IPS-18a (cell line): ENCODE results near the gene UVRAG.
"Not testable (repeated sequence)": the region's sequence is repeated elsewhere in the genome, so short reads cannot be mapped to it uniquely, and the experiment has no call there.

Experiments used
- H3K27ac ChIP-seq: one replicate; pipeline ENCODE4 v1.5.1; 2013; ENCODE audit warnings: low read length
- H3K27me3 ChIP-seq: one replicate; pipeline ENCODE4 v1.6.1; 2013; ENCODE audit warnings: mild to moderate bottlenecking, low read length; ENCODE audit not compliant: control insufficient read depth, insufficient read depth
- H3K36me3 ChIP-seq: one replicate; pipeline ENCODE4 v1.6.1; 2013; ENCODE audit warnings: low read depth, low read length; ENCODE audit not compliant: control insufficient read depth
- H3K4me1 ChIP-seq: one replicate; pipeline ENCODE4 v1.6.1; 2013; ENCODE audit warnings: low read depth, low read length; ENCODE audit not compliant: control insufficient read depth
- H3K4me3 ChIP-seq: one replicate; pipeline ENCODE4 v1.5.1; 2013; ENCODE audit warnings: low read length
- H3K9ac ChIP-seq: one replicate; pipeline ENCODE4 v1.6.1; 2013; ENCODE audit warnings: mild to moderate bottlenecking, low read length, moderate library complexity
- H3K9me3 ChIP-seq: one replicate; pipeline ENCODE4 v1.6.1; 2013; ENCODE audit warnings: low read depth, low read length; ENCODE audit not compliant: control insufficient read depth

UVRAG gene

DNA sequence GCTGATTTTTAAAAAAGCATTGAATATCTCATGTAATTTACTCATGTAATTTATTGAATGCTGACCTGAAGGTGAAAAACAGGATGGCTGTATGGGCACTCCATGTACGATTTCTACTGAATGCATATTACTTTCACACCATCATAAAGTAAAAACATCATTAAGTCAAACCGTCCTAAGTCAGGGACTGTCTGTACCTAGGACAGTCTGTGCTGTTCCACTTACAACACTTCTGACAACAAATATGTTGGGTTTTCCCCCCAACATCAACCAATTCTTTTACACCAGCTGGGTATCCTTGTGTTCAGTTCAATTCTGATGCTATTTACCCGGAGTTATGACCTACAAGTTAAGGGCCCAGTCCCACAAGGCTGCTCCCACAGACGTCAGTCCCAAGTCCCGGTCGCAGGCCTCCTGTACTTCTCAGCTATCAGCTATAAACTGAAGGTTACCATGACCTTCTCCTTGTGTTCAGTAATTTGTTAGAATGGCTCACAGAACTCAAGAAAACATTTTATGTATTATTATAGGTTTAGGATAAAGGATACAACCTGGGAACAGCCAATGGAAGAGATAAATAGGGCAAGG, 17.0 kb downstream of the UVRAG start:
- H3K36me3 ChIP-seq = no peaks in the 10 kb centered on the region
- H3K9me3 ChIP-seq = no peaks in the 10 kb centered on the region
- no peak overlapping the region for H3K27ac ChIP-seq
- no peak overlapping the region for H3K4me3 ChIP-seq
- H3K9ac ChIP-seq = no peak overlapping the region
- no peaks in the 10 kb centered on the region for H3K27me3 ChIP-seq
- no peaks in the 10 kb centered on the region for H3K4me1 ChIP-seq

DNA sequence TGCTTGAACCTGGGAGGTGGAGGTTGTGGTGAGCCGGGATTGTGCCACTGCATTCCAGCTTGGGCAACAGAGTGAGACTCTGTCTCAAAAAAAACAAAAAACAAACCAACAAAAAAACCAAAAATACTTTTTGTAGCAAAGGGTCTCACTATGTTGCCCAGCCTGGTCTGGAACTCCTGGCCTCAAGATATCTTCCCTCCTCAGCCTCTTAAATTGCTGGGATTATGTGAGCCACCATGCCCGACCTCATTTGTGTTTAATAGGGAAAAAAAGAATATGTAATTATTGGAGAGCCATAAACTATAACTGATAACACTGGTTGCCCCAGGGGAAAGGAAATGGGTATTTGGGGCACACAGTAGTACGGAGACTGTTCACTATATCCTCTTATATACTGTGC, 19.7 kb downstream of the UVRAG start:
- Histone ChIP-seq H3K36me3 (no peaks in the 10 kb centered on the region), H3K4me1 (no peaks in the 10 kb centered on the region), H3K9me3 (no peaks in the 10 kb centered on the region), H3K4me3 (no peak overlapping the region), H3K27me3 (no peaks in the 10 kb centered on the region), H3K27ac (no peak overlapping the region), H3K9ac (no peak overlapping the region)

DNA sequence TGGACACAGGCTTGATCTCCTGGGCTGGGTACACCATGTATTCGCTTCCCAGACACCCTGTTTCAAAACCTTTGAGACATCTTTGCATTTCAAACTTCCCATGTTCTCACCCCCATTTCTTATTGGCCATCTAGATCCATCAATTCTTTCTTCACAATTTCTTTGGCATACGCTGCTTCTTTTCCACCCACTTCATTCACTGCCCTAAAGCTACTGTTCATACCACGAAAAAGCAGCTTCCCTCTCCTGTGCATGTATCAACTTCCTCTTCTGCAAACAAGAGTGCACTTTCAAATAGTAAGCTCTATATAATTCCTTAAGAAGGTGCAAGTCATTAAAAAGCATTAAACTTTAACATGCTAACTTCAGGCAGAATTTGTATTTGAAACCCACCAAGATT, 21.4 kb downstream of the UVRAG start:
- Histone ChIP-seq H3K27ac (no peak overlapping the region), H3K9ac (no peak overlapping the region), H3K36me3 (no peaks in the 10 kb centered on the region), H3K27me3 (no peaks in the 10 kb centered on the region), H3K4me3 (no peak overlapping the region), H3K9me3 (no peaks in the 10 kb centered on the region), H3K4me1 (no peaks in the 10 kb centered on the region)

DNA sequence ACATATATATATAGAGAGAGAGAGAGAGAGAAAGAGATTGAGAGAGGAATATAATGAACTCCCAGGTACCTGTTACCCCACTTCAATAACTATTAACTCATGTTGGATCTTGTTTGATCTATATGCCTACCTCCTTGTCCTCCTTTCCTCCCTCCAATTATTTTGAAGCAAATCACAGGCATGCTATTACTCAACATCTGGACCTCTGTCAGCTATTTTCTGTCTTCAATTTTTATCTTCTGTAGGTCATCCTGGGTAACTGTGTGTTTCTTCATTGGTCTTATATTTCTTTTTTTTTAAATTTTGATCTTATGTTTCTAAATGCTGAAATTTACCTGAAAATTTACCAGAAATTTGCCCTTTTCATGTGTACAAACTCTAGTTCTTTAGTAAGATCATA, 24.8 kb downstream of the UVRAG start:
- Histone ChIP-seq H3K4me1 (no peaks in the 10 kb centered on the region), H3K4me3 (no peak overlapping the region), H3K9me3 (no peaks in the 10 kb centered on the region), H3K36me3 (no peaks in the 10 kb centered on the region), H3K27me3 (no peaks in the 10 kb centered on the region), H3K27ac (no peak overlapping the region), H3K9ac (no peak overlapping the region)

DNA sequence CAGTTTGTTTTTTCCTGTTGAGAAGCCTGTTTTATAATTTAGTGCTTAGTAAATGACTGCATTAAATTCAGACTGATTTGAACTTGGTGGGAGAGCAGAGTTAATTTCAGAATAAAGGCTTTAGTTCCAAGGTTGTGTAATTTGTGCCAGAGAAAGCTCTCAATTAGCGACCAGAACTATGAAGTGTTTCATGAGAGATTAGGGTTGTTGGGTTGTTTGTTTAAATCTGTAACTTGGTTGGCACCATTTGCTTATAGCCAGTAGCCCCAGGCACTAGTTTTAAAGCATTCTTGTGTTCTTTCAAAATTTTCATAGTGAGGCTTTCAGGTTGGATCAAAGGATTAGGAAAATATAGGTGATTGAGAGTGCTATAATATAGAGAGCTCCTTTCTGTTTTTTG, 25.5 kb downstream of the UVRAG start:
- Histone ChIP-seq H3K4me3 (no peak overlapping the region), H3K36me3 (no peaks in the 10 kb centered on the region), H3K4me1 (no peaks in the 10 kb centered on the region), H3K27me3 (no peaks in the 10 kb centered on the region), H3K9ac (no peak overlapping the region), H3K27ac (no peak overlapping the region), H3K9me3 (no peaks in the 10 kb centered on the region)

DNA sequence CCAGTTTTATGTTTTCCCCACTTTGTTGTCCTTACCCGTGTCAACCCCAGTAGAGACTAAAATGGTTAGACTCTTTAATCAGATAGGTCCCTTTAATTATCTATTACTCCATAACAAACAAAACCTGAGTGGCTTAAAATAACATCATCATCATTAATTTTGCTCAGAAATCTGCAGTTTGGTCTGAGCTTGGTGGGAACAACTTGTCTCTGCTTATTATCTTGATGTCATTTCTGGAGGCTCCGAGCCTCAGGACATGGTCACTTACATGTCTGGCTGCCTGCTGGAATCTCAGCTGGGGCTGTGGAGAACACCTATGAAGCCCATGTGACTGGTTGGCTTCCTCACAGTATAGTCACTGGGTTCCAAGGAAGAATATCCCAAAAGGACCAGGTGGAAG, 26.7 kb downstream of the UVRAG start:
- Histone ChIP-seq H3K27me3 (no peaks in the 10 kb centered on the region), H3K4me3 (no peak overlapping the region), H3K4me1 (no peaks in the 10 kb centered on the region), H3K36me3 (no peaks in the 10 kb centered on the region), H3K27ac (no peak overlapping the region), H3K9ac (no peak overlapping the region), H3K9me3 (no peaks in the 10 kb centered on the region)

DNA sequence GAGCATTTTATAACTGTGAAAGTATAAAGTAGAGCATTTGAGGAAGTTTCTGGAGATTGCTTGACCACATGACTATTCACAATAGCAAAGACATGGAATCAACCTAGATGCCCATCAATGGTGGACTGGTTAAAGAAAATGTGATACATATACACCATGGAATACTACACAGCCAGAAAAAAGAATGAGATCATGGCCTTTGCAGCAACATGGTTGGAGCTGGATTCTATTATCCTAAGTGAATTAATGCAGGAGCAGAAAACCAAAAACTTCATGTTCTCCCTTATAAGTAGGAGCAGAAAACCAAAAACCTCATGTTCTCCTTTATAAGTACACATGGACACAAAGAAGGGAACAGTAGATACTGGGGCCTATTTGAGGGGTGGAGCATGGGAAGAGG, 30.3 kb downstream of the UVRAG start:
- no peaks in the 10 kb centered on the region for H3K27me3 ChIP-seq
- H3K9ac ChIP-seq = no peak overlapping the region
- H3K27ac ChIP-seq = no peak overlapping the region
- no peaks in the 10 kb centered on the region for H3K4me1 ChIP-seq
- H3K9me3 ChIP-seq = no peaks in the 10 kb centered on the region
- H3K4me3 ChIP-seq = no peak overlapping the region
- H3K36me3 ChIP-seq = no peaks in the 10 kb centered on the region

DNA sequence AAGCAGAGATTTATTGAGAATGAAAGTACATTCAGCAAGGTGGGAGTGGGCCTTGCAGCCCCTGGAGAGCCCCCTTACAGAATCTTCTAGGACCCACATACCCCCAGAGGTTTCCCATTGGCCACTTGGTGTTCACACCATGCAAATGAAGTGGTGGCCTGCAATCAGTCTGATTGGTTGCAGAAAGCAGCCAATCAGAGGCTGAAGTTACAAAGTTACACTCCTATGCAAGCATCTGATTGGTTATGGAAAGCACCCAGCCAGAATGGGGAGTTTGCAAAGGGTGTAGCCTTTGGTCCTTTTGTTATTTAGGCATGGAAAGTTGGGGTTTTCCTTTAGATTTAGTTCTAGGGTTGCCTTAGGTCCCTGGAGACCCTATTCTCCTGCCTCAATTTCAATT, 34.9 kb downstream of the UVRAG start:
- Histone ChIP-seq H3K9me3 (no peaks in the 10 kb centered on the region), H3K27me3 (no peaks in the 10 kb centered on the region), H3K36me3 (no peaks in the 10 kb centered on the region)

DNA sequence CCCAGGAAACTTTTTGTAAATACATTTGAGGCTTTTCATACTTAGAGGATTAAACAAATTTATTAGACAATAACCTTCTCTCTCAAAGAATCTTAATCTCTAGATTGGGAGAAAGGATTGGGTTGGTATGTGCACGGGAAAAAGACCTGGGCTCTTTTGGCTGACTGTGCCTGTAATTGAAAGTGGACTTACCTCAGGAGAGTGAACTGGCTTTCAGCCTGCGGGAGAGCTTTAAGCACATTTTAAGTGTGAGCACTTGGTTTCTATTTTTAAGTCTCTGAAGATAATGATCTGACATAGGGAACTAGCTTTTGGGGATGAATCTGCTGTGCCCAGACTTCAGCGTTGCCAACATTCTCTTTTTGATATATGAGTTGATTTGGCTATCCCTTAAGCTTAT, 35.8 kb downstream of the UVRAG start:
- H3K9ac ChIP-seq = no peak overlapping the region
- no peak overlapping the region for H3K27ac ChIP-seq
- no peaks in the 10 kb centered on the region for H3K36me3 ChIP-seq
- no peaks in the 10 kb centered on the region for H3K4me1 ChIP-seq
- H3K9me3 ChIP-seq = no peaks in the 10 kb centered on the region
- no peak overlapping the region for H3K4me3 ChIP-seq
- H3K27me3 ChIP-seq = no peaks in the 10 kb centered on the region

More for the DNA sequence above, 34.9 kb downstream of the UVRAG start:
- Histone ChIP-seq H3K4me3 (no peak overlapping the region), H3K9ac (no peak overlapping the region), H3K27ac (no peak overlapping the region), H3K4me1 (no peaks in the 10 kb centered on the region)

DNA sequence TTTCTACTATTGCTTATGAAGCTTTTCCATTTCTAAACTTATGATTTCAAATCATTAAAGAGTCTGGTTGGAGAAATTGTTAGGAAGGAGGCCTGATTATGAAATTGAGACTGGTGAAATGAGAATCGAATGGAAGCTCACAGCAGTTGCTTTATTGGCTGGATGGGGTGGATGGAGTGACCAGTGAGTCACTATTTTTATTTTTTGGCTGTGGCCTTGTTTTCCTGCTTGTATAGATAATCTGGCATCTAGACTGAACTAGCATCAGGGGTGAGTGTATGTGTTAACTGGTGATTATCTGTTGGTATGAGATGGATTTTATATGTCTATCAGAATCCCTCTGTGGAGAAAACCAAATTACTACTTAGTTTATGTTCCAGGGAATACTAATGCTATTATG, 36.2 kb downstream of the UVRAG start:
- H3K9me3 ChIP-seq = no peaks in the 10 kb centered on the region
- no peak overlapping the region for H3K27ac ChIP-seq
- no peaks in the 10 kb centered on the region for H3K36me3 ChIP-seq
- no peak overlapping the region for H3K9ac ChIP-seq
- no peaks in the 10 kb centered on the region for H3K4me1 ChIP-seq
- no peak overlapping the region for H3K4me3 ChIP-seq
- no peaks in the 10 kb centered on the region for H3K27me3 ChIP-seq

DNA sequence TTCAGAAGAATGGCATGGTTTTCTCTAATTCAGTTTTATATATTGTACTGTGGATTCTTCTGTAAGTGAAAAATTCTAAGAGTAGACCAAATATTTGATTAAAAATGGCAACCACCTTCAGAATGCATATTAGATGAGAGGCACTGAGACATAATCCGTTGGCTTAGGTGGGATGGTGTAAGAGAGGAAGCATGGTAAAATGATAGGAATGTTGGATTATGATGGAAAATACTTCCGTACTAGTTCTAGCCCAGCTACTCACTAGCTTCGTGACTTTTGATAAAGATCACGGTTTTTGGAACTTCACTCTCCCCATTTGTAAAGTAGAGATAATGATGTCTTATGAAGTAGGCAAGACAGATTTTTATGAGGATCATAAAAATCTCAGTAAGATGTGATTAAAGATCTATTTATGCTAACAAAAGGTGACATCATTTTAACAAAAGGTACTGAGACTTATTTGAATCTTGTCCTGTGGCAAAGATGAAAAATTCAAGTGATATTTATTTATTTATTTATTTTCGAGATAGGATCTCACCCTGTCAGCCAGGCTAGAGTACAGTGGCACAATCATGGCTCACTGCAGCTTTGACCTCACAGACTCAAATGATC, 37.5 kb downstream of the UVRAG start:
- H3K9me3 ChIP-seq = no peaks in the 10 kb centered on the region
- H3K4me3 ChIP-seq = no peak overlapping the region
- H3K4me1 ChIP-seq = no peaks in the 10 kb centered on the region
- H3K36me3 ChIP-seq = no peaks in the 10 kb centered on the region
- no peak overlapping the region for H3K9ac ChIP-seq
- H3K27ac ChIP-seq = no peak overlapping the region
- no peaks in the 10 kb centered on the region for H3K27me3 ChIP-seq

DNA sequence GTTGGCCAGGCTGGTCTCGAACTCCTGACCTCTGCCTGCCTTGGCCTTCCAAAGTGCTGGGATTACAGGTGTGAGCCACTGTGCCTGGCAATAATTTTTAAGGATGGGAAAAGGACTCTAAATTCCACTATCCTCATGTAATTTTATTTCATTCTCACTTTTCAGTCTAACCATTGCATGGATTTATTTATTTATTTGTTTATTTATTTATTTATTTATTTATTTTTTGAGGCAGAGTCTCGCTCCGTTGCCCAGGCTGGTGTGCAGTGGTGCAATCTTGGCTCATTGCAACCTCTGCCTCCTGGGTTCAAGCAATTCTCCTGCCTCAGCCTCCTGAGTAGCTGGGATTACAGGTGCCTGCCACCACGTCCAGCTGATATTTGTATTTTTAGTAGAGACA, 38.6 kb downstream of the UVRAG start:
- H3K4me1 ChIP-seq, H3K36me3 ChIP-seq, H3K9ac ChIP-seq, H3K9me3 ChIP-seq, H3K27ac ChIP-seq, H3K4me3 ChIP-seq, H3K27me3 ChIP-seq: not testable (repeated sequence)
